ENCODE data around the gene RUNX2. TPM values are rescaled to one million over a fixed set of nuclear protein-coding genes. Genes with fewer than 3 reads are reported as not detected.

Gene RUNX2
- polyA plus RNA-seq, 1 donor from 2014 or later = not detected

GRCh38 chr6:45455408-45455807, 127.3 kb downstream of the RUNX2 start:
- no peak overlapping the region for H3K9ac ChIP-seq (ENCODE audit: low read length)

GRCh38 chr6:45457141-45457540, 129.0 kb downstream of the RUNX2 start:
- H3K79me2 ChIP-seq (replicated peaks; ENCODE audit: insufficient read depth, low read length) = no peaks in the 10 kb centered on the region
- no peaks in the 10 kb centered on the region for H3F3A ChIP-seq (ENCODE audit: insufficient read depth, low read length, poor library complexity, severe bottlenecking)

More at GRCh38 chr6:45455408-45455807, 127.3 kb downstream of the RUNX2 start:
- H4K20me1 ChIP-seq (ENCODE audit: insufficient read depth) = no peaks in the 10 kb centered on the region
- no peaks in the 10 kb centered on the region for H3K36me3 ChIP-seq (ENCODE audit: insufficient read depth, low read length)
- H3K9me2 ChIP-seq (ENCODE audit: insufficient read depth, low read length) = no peaks in the 10 kb centered on the region
- H2AFZ ChIP-seq (ENCODE audit: low read depth, low read length) = no peak overlapping the region
- H3K4me3 ChIP-seq (ENCODE audit: low read length) = no peak overlapping the region
- no peaks in the 10 kb centered on the region for H3K27me3 ChIP-seq (ENCODE audit: insufficient read depth, low read depth, low read length)
- H3K79me2 ChIP-seq (replicated peaks; ENCODE audit: insufficient read depth, low read length) = no peaks in the 10 kb centered on the region
- H3K4me2 ChIP-seq (ENCODE audit: low read length) = no peak overlapping the region
- H3K27ac ChIP-seq (ENCODE audit: low read length) = no peak overlapping the region
- no peak for TF ChIP-seq REST (IDR thresholded peaks at IDR 0.05; ENCODE audit: borderline replicate concordance)
- no peak for TF ChIP-seq EP300 (conservative IDR thresholded peaks at IDR 0.05; ENCODE audit: poor library complexity, severe bottlenecking)
- TF ChIP-seq MXI1 (conservative IDR thresholded peaks at IDR 0.05; ENCODE audit: poor library complexity, severe bottlenecking) = no peak
- TF ChIP-seq SMC3 (conservative IDR thresholded peaks at IDR 0.05; ENCODE audit: poor library complexity) = no peak
- TF ChIP-seq TAF1 (IDR thresholded peaks at IDR 0.05; ENCODE audit: low read depth) = no peak
- TF ChIP-seq CTCF (IDR thresholded peaks at IDR 0.05; ENCODE audit: poor library complexity, severe bottlenecking) = no peak
- no peaks in the 10 kb centered on the region for H3K9me3 ChIP-seq (ENCODE audit: low read length)
- no peaks in the 10 kb centered on the region for H3F3A ChIP-seq (ENCODE audit: insufficient read depth, low read length, poor library complexity, severe bottlenecking)

More at GRCh38 chr6:45457141-45457540, 129.0 kb downstream of the RUNX2 start:
- Histone ChIP-seq H3K4me3 (ENCODE audit: low read length) (no peak overlapping the region), H3K27ac (ENCODE audit: low read length) (no peak overlapping the region), H3K36me3 (ENCODE audit: insufficient read depth, low read length) (no peaks in the 10 kb centered on the region), H3K9me2 (ENCODE audit: insufficient read depth, low read length) (no peaks in the 10 kb centered on the region), H3K9ac (ENCODE audit: low read length) (no peak overlapping the region), H3K9me3 (ENCODE audit: low read length) (no peaks in the 10 kb centered on the region), H4K20me1 (ENCODE audit: insufficient read depth) (no peaks in the 10 kb centered on the region), H3K4me2 (ENCODE audit: low read length) (no peak overlapping the region), H2AFZ (ENCODE audit: low read depth, low read length) (no peak overlapping the region), H3K27me3 (ENCODE audit: insufficient read depth, low read depth, low read length) (no peaks in the 10 kb centered on the region)
- TF ChIP-seq CTCF (IDR thresholded peaks at IDR 0.05; ENCODE audit: poor library complexity, severe bottlenecking) (no peak), POLR2AphosphoS5 (IDR thresholded peaks at IDR 0.05) (no peak), REST (IDR thresholded peaks at IDR 0.05; ENCODE audit: borderline replicate concordance) (no peak), EZH2 (IDR thresholded peaks at IDR 0.05; ENCODE audit: borderline replicate concordance, insufficient read depth, low read length, poor library complexity, severe bottlenecking) (no peak), RAD21 (conservative IDR thresholded peaks at IDR 0.05) (no peak), TAF1 (IDR thresholded peaks at IDR 0.05; ENCODE audit: low read depth) (no peak), MXI1 (conservative IDR thresholded peaks at IDR 0.05; ENCODE audit: poor library complexity, severe bottlenecking) (no peak), EP300 (conservative IDR thresholded peaks at IDR 0.05; ENCODE audit: poor library complexity, severe bottlenecking) (no peak)
